Adrenal gland (tissue), 5 donors: ENCODE results near the gene PEX6.

Experiments
- CTCF ChIP-seq, 6 experiments: fragments of 450-650 bp in 4 of 6; fragments of 200-600 bp in 2 of 6; sonication (generic) in 1 of 6; IDR thresholded peaks; 1 replicate in 5 of 6; 2 replicates in 1 of 6; pipeline versions ENCODE4 v1.5.1 to v1.8.0; 2016 to 2021; ENCODE audit warnings: antibody characterized with exemption in 6 of 6, mild to moderate bottlenecking in 2 of 6, moderate library complexity in 1 of 6
- POLR2A ChIP-seq, 2 donors: fragments of 450-650 bp; IDR thresholded peaks; one replicate each; pipeline ENCODE4 v1.6.1; 2017; ENCODE audit warnings: antibody characterized with exemption in 2 of 2, mild to moderate bottlenecking in 2 of 2, moderate library complexity in 1 of 2
- donor health status: DM: no; HTN: no; CAD: no.

DNA sequence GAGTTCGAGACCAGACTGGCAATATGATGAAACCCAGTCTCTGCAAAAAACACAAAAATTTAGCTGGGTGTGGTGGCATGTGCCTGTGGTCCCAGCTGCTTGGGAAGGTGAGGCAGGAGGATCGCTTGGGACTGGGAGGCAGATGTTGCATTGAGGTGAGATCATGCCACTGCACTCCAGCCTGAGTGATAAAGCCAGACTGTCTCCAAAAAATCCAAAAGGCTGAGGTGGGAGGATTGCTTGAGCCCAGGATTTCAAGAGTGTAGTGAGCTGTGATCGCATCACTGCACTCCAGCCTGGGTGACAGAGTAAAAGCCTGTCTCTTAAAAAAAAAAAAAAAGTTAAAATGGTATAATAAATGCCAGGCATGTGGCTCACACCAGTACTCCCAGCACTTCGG lies 64.4 kb downstream of the PEX6 start:
- TF ChIP-seq CTCF (IDR thresholded peaks at IDR 0.05) (no peak), POLR2A (IDR thresholded peaks at IDR 0.05) (no peak)
